Mesenchymal stem cell (in vitro differentiated cells and primary cell): ENCODE measurements around the gene WDR55.

Experiments used
- DNase-seq: peaks from one replicate; pipeline ENCODE4 v3.0.0-alpha.2; 2013
- H2AFZ ChIP-seq: one replicate; pipeline ENCODE4 v1.6.1; 2013; ENCODE audit warnings: low read depth, mild to moderate bottlenecking, control low read depth, inconsistent platforms, low read length, moderate library complexity
- H2AK5ac ChIP-seq: 2 replicates; pipeline ENCODE4 v1.6.1; 2013; ENCODE audit warnings: low read length, moderate library complexity, mild to moderate bottlenecking, inconsistent platforms; ENCODE audit not compliant: severe bottlenecking
- H2BK120ac ChIP-seq: one replicate; pipeline ENCODE4 v1.6.1; 2013; ENCODE audit warnings: low read depth, mild to moderate bottlenecking, inconsistent platforms, low read length, moderate library complexity
- H2BK12ac ChIP-seq, 2 experiments: one replicate each; pipeline ENCODE4 v1.6.1; 2013; ENCODE audit warnings: inconsistent platforms in 2 of 2, low read length in 2 of 2, mild to moderate bottlenecking in 2 of 2, moderate library complexity in 2 of 2, control low read depth in 1 of 2
- H2BK15ac ChIP-seq: one replicate; pipeline ENCODE4 v1.6.1; 2013; ENCODE audit warnings: mild to moderate bottlenecking, low read depth, inconsistent platforms; ENCODE audit not compliant: poor library complexity, severe bottlenecking
- H2BK5ac ChIP-seq: 2 replicates; pipeline ENCODE4 v1.6.1; 2013; ENCODE audit warnings: low read depth, mild to moderate bottlenecking, low read length, control low read depth, inconsistent platforms; ENCODE audit not compliant: poor library complexity, severe bottlenecking
- H3K14ac ChIP-seq, 2 experiments: one replicate each; pipeline ENCODE4 v1.6.1; 2013; ENCODE audit warnings: inconsistent platforms in 2 of 2, low read length in 2 of 2, control low read depth in 1 of 2, mild to moderate bottlenecking in 1 of 2, moderate library complexity in 1 of 2
- H3K18ac ChIP-seq, 2 experiments: one replicate each; pipeline ENCODE4 v1.6.1; 2013; ENCODE audit warnings: inconsistent platforms in 2 of 2, low read length in 2 of 2, control low read depth in 1 of 2, low read depth in 1 of 2, mild to moderate bottlenecking in 1 of 2
- H3K23ac ChIP-seq, 2 experiments: one replicate each; pipeline ENCODE4 v1.6.1; 2013; ENCODE audit warnings: inconsistent platforms in 2 of 2, low read length in 2 of 2, mild to moderate bottlenecking in 2 of 2, moderate library complexity in 2 of 2, control low read depth in 1 of 2
- H3K27ac ChIP-seq: 2 replicates; pipeline ENCODE4 v1.5.1; 2013; ENCODE audit warnings: mild to moderate bottlenecking, moderate library complexity, low read length, control low read depth, inconsistent platforms; ENCODE audit not compliant: poor library complexity, severe bottlenecking
- H3K27me3 ChIP-seq, 2 experiments: 2 replicates each; pipeline versions ENCODE4 v1.6.1 to v1.7.0; 2013; ENCODE audit warnings: low read length in 2 of 2, mild to moderate bottlenecking in 2 of 2, moderate library complexity in 2 of 2, control low read depth in 1 of 2, inconsistent platforms in 1 of 2; ENCODE audit not compliant: control insufficient read depth in 1 of 2, insufficient read depth in 1 of 2
- H3K36me3 ChIP-seq, 2 experiments: 2 replicates each; pipeline versions ENCODE4 v1.6.1 to v1.7.0; 2013; ENCODE audit warnings: low read length in 2 of 2, control low read depth in 1 of 2, inconsistent platforms in 1 of 2, low read depth in 1 of 2, mild to moderate bottlenecking in 1 of 2; ENCODE audit not compliant: insufficient read depth in 2 of 2, control insufficient read depth in 1 of 2
- H3K4ac ChIP-seq, 2 experiments: one replicate each; pipeline ENCODE4 v1.6.1; 2013; ENCODE audit warnings: inconsistent platforms in 2 of 2, low read length in 2 of 2, mild to moderate bottlenecking in 2 of 2, moderate library complexity in 2 of 2, control low read depth in 1 of 2, low read depth in 1 of 2
- H3K4me1 ChIP-seq: 2 replicates; pipeline ENCODE4 v1.6.1; 2013; ENCODE audit warnings: low read depth, low read length, control low read depth; ENCODE audit not compliant: control insufficient read depth, insufficient read depth
- H3K4me2 ChIP-seq: 2 replicates; pipeline ENCODE4 v1.6.1; 2013; ENCODE audit warnings: low read length, mild to moderate bottlenecking, inconsistent platforms; ENCODE audit not compliant: poor library complexity, severe bottlenecking
- H3K4me3 ChIP-seq, 2 experiments: 2 replicates each; pipeline versions ENCODE4 v1.5.1 to v1.7.0; 2013; ENCODE audit warnings: low read length in 2 of 2, mild to moderate bottlenecking in 2 of 2, control low read depth in 1 of 2, low read depth in 1 of 2; ENCODE audit not compliant: insufficient read depth in 1 of 2
- H3K79me1 ChIP-seq: replicated peaks from 2 replicates; pipeline ENCODE4 v1.6.1; 2013; ENCODE audit warnings: mild to moderate bottlenecking, control low read depth, low read length, inconsistent platforms; ENCODE audit not compliant: poor library complexity, severe bottlenecking
- H3K9ac ChIP-seq: 2 replicates; pipeline ENCODE4 v1.7.0; 2013; ENCODE audit warnings: mild to moderate bottlenecking, low read length, moderate library complexity
- H3K9me3 ChIP-seq: 2 replicates; pipeline ENCODE4 v1.7.0; 2013; ENCODE audit warnings: mild to moderate bottlenecking, low read length; ENCODE audit not compliant: control insufficient read depth
- H4K8ac ChIP-seq: one replicate; pipeline ENCODE4 v1.6.1; 2013; ENCODE audit warnings: inconsistent platforms, mild to moderate bottlenecking, low read length, moderate library complexity
- H4K91ac ChIP-seq: one replicate; pipeline ENCODE4 v1.6.1; 2013; ENCODE audit warnings: mild to moderate bottlenecking, low read length, inconsistent platforms
- WGBS: methylation state at CpG from one replicate; pipeline ENCODE4 v1.1.7; 2013; ENCODE audit warnings: mixed read lengths; 5-methylcytosine and 5-hydroxymethylcytosine counted together

Gene WDR55

DNA sequence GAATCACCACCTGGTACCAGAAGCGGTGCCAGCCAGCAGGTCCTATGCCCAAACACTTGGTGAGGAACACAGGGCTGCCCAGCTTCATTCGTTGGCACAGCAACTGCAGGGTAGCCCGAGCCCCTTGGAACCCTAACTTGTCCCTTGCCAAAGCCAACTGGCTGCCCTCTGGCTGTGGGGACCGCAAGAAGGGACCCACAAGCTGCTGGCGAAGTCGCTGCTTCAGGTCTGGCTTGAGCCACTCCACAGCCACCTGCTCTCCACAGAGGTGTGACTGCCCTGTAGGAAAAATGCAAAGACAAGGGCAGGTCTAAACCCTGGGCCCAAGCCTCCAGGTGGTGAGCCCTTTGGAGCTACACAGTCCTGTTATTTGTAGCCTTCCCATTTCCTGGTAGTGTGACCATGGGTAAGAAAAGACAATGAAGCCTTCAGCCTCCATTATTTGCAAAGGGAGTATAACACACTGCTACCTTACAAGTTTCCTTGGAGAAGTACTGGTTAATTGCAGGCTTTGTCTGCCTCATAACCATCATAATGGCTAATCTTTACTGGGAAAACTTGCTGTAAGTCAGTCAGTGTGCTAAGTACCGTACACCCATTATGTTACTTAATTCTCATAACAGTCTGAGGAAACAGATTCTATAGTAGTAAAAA is 6.9 kb downstream of the WDR55 start:
- Histone ChIP-seq H2BK5ac (no peak overlapping the region), H3K18ac (no peak overlapping the region), H3K79me1 (peaks cover 26% of the 10 kb centered on the region), H3K4me2 (no peak overlapping the region), H3K36me3 (peaks cover 72 to 87% of the 10 kb centered on the region in 2 experiments), H3K23ac (no peak overlapping the region), H2BK120ac (no peak overlapping the region), H3K9ac (peak overlapping the region; percentile 26), H3K9me3 (no peaks in the 10 kb centered on the region), H2AFZ (no peak overlapping the region), H3K4me3 (no peak overlapping the region), H3K4ac (no peak overlapping the region), H3K27me3 (no peaks in the 10 kb centered on the region), H2BK15ac (no peak overlapping the region), H2BK12ac (no peak overlapping the region), H3K4me1 (no peaks in the 10 kb centered on the region), H2AK5ac (no peak overlapping the region), H3K14ac (no peak overlapping the region), H3K27ac (no peak overlapping the region), H4K91ac (no peak overlapping the region), H4K8ac (no peak overlapping the region)
- 95% methylated on average over 4 of the region's 7 CpGs for WGBS
- DNase-seq, result no peak

DNA sequence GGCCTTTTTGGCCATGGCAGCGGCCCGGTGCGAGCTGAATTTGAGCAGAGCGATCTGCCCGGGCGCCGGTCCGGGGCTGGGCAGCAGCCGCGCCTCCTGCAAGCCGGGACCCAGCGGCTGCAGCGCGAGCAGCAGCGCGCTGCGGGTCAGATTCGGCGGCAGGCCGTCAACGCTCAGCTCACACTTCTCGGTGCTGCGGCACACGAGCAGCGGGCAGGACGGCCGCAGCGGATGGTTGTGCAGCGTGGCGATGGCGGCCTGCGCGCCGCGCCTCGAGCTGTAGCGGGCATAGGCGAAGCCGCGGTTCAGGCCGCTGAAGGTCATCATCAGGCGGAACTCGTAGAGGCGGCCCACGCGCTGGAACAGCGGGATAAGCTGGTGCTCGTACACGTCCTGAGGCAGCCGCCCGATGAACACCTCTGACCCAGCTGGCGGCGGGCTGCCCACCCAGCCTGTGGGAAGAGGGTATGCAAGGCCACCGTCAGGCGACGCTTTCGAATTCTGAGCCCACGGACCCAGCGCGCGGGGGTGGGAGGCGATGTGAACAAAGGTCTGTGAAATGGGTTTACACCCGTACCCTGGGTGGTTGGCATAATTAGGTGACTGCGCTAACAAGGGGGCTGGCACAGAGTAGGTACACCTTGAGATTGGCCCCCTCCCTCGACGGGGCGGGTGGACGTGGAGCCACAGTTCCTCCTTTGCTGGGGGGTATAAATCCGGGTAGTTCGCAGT is 7.9 kb downstream of the WDR55 start:
- H3K4me3 ChIP-seq, result no peak overlapping the region
- H2BK15ac ChIP-seq, result no peak overlapping the region
- H3K14ac ChIP-seq, result no peak overlapping the region
- no peak overlapping the region for H3K4ac ChIP-seq
- H4K91ac ChIP-seq, result peak overlapping the region; percentile 56
- WGBS, result 98% methylated on average over 70 of the region's 70 CpGs
- H3K9ac ChIP-seq, result peak overlapping the region; percentile 26
- H2BK12ac ChIP-seq, result no peak overlapping the region
- no peak overlapping the region for H2BK5ac ChIP-seq
- no peak overlapping the region for H3K18ac ChIP-seq
- no peaks in the 10 kb centered on the region for H3K4me1 ChIP-seq
- H2BK120ac ChIP-seq, result no peak overlapping the region
- H3K27ac ChIP-seq, result no peak overlapping the region
- H2AFZ ChIP-seq, result no peak overlapping the region
- no peak overlapping the region for H3K23ac ChIP-seq
- H3K79me1 ChIP-seq, result peaks cover 26% of the 10 kb centered on the region
- H2AK5ac ChIP-seq, result no peak overlapping the region
- H3K27me3 ChIP-seq, result no peaks in the 10 kb centered on the region
- no peak overlapping the region for H4K8ac ChIP-seq
- H3K9me3 ChIP-seq, result no peaks in the 10 kb centered on the region
- H3K36me3 ChIP-seq, result peaks cover 82 to 87% of the 10 kb centered on the region in 2 experiments
- peak; percentile 11 for DNase-seq
- no peak overlapping the region for H3K4me2 ChIP-seq

DNA sequence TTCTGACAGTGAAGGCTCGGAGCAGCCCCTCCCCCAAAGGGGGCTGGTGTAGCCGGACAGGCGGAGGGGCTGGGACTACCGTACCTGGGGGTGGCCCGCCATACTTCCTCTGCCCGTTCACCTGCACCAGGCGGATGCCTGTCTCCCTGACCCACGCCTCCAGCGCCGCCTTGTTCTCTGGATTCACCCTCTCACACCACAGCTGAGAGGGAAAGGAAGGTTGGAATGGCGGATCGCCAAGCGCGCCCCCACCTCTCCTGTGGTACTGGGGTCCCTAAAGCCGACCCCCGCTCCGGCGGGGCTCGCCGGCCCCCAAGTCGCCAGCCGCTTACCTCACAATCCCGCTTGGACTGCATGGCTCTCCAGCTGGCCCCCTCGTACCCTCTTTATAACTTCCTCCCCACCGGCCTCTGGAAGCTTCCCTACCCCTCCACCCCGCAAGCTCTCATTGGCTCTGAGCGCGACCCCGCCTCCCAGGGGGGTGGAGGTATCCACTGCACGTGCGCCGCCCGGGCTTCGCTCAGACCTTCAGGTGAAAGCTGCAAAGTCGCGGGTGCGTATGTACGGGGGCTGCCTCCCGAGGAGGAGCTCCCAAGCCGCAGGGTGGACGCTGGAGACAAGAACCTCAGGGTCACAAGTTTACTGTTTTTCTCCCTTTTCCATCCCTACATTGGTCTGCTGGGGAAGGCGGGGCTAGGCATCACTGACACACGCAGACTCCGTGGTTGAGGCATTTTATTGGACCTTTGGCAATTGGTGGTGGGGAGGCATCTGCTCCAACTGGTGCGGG is 8.7 kb downstream of the WDR55 start, which contains the start of gene DND1:
TSS of gene DND1 (minus strand) at position 390 of the 790 bp plus-strand sequence. CDS start at position 356, 34 bp downstream.
- H3K79me1 ChIP-seq, result peaks cover 24% of the 10 kb centered on the region
- no peak within 1 kb of the TSS for H3K4me3 ChIP-seq
- no peak within 1 kb of the TSS for H2BK120ac ChIP-seq
- H3K9me3 ChIP-seq, result no peaks in the 10 kb centered on the region
- peaks cover 80 to 87% of the 10 kb centered on the region in 2 experiments for H3K36me3 ChIP-seq
- no peak within 1 kb of the TSS for H3K23ac ChIP-seq
- H3K27ac ChIP-seq, result no peak within 1 kb of the TSS
- H3K27me3 ChIP-seq, result no peaks in the 10 kb centered on the region
- WGBS, result 95% methylated on average over 41 of the region's 45 CpGs
- H3K14ac ChIP-seq, result no peak within 1 kb of the TSS
- H2AFZ ChIP-seq, result no peak within 1 kb of the TSS
- DNase-seq, result no peak
- no peak within 1 kb of the TSS for H4K8ac ChIP-seq
- H3K9ac ChIP-seq, result no peak within 1 kb of the TSS
- H2AK5ac ChIP-seq, result no peak within 1 kb of the TSS
- peak within 1 kb of the TSS; percentile 56 for H4K91ac ChIP-seq
- no peak within 1 kb of the TSS for H3K4ac ChIP-seq
- H2BK15ac ChIP-seq, result no peak within 1 kb of the TSS
- H3K4me1 ChIP-seq, result no peaks in the 10 kb centered on the region
- H3K18ac ChIP-seq, result no peak within 1 kb of the TSS
- peak within 1 kb of the TSS in 1 of 2 experiments; percentile 24 for H2BK12ac ChIP-seq
- H3K4me2 ChIP-seq, result no peak within 1 kb of the TSS
- H2BK5ac ChIP-seq, result no peak within 1 kb of the TSS

DNA sequence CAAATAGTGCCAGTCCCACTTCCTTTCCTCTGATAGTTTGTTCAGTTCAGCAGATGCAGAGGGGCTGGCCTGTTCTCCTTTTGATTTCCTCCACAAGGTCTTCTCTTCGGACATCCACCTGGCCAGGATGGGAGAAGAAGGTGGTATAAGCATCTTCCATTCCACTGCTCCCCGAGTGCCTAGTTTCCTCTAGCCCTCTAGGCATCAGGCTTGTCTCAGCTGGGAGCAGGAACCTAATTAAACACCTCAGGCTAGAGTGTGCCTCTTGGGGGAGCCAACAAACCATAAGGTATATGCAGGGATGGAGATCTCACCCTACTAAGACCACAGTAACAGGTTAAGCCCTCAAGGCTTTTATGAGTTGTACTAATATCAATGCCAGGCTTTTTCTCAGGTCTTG is 9.5 kb downstream of the WDR55 start:
- H3K23ac ChIP-seq, result no peak overlapping the region
- no peak overlapping the region for H3K4me3 ChIP-seq
- no peak overlapping the region for H3K4ac ChIP-seq
- H3K14ac ChIP-seq, result no peak overlapping the region
- no peaks in the 10 kb centered on the region for H3K27me3 ChIP-seq
- H2BK12ac ChIP-seq, result no peak overlapping the region
- 100% methylated on average over 2 of the region's 2 CpGs for WGBS
- no peak overlapping the region for H2AK5ac ChIP-seq
- H3K79me1 ChIP-seq, result peaks cover 19% of the 10 kb centered on the region
- H4K91ac ChIP-seq, result no peak overlapping the region
- H3K4me1 ChIP-seq, result no peaks in the 10 kb centered on the region
- H3K4me2 ChIP-seq, result no peak overlapping the region
- H3K36me3 ChIP-seq, result peaks cover 77 to 85% of the 10 kb centered on the region in 2 experiments
- no peak overlapping the region for H3K9ac ChIP-seq
- H2AFZ ChIP-seq, result no peak overlapping the region
- no peak overlapping the region for H3K27ac ChIP-seq
- H2BK15ac ChIP-seq, result no peak overlapping the region
- DNase-seq, result no peak
- H3K9me3 ChIP-seq, result no peaks in the 10 kb centered on the region
- no peak overlapping the region for H4K8ac ChIP-seq
- no peak overlapping the region for H2BK5ac ChIP-seq
- H2BK120ac ChIP-seq, result no peak overlapping the region
- no peak overlapping the region for H3K18ac ChIP-seq
